NOMO-1 treated with dmso at 0.1 percent for 144 hours (cell line): ENCODE results near the gene COL1A1.
A peak's percentile ranks its signal among the peaks of the same experiment; 100 is the strongest.

ENCODE experiments used
- DNase-seq: peaks from one replicate; lab custom pipeline; 2025; ENCODE audit not compliant: unreplicated experiment; lab: John Stamatoyannopoulos, UW

The COL1A1 gene

GRCh38 chr17:50173335-50173941, 28.0 kb downstream of the COL1A1 start:
- no peak for DNase-seq

DNA sequence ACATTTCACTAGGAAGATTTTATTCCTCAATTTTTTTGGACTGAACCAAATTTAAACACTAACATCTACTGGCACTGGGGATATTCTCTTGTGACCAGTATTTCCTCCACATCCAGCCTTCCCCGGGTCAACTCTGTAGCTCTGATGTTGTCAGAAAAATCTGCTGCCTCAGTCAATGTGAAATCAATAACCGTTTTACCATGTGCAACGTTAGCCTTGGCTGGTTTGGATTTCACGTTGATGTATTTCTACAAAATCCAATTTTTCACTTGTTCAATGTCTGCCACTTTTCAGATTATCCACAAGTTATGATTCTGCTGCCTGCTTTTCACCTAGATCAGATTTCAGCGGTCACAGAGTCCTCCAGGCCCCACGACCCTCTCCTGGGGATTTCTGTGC, 28.5 kb downstream of the COL1A1 start:
- DNase-seq = no peak

DNA sequence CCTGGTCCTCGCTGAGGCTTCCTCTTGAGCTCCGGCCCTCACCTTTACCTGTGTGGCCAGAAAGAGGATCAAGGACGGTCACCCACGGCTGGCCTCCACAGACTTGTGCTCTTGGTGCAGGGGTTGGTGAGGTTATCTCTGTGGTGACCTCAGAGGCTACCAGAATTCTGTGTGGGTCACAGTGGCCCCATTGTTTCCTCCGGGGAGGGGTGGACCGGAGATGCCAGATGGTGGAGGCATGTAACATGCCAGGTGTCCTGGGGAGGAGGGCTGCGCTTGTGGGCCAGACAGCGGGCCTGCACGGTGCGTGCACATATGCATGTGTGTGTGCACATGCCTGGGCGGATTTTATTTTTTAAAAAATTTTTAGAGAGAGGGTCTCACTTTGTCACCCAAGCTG, 29.3 kb downstream of the COL1A1 start:
- no peak for DNase-seq

DNA sequence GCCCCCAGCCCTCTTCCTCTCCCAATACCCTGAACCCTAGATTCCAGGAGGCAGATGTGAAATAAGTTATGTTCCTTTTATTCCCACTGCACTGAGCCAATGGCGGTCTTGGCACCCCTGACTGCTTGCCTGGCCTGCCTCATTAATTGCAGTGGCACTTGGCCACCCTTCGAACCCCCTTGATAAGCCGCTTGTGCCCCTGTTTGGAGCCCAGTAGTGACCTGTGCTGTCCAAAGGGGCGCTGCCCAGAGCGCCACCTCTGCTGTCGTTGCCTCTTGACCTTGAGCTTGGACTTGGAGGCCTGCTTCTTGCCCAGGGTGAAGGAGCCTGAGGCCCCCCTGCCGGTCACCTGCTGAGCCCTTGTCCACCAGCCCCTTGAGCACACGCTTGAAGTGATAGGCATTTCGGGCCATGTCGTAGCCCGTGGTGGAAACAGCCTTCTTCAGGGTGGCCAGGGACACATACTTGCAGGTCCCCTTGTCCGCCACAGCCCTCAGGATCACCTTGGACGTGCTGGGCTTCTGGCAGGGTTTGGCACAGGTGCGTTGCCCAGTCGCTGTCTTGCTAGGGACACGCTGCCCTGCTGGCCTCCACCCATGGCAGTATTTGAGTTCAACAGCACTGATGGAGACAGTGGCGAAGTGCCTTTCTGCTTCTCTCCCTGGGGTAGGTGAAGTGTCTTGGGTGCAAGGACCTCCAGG, 29.9 kb downstream of the COL1A1 start:
- no peak for DNase-seq

DNA sequence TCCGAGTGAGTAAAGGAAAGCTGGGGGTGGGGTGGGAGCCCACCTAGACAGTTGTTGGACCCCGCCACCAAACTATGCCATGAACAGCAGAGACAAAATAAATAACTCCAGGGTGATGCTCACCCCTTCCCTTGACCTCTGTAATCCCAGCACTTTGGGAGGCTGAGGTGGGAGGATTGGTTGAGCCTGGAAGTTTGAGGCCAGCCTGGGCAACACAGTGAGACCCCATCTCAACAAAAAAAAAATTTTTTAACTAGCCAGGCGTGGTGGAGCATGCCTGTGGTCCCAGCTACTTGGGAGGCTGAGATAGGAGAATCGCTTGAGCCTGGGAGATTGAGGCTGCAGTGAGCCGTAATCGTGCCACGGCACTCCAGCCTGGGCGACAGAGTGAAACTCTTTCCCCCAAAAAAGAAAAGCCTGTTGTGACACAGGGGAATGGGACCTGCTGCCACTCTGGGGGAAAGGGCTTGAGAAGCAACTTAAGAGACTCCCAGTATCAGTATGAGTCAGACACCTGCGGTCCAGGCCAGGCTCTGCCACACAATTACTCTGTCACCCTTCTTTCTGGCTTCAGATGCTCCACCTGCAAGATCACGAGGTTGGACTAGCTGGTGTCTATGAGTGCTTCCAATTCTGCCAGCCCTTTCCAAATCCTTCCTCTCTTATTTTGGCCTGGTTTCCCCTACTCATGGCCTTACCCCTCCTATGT, 30.6 kb downstream of the COL1A1 start:
- DNase-seq = no peak

- no peak for DNase-seq
These were observed 31.5 kb downstream of the COL1A1 start for GRCh38 chr17:50169881-50170459.

DNA sequence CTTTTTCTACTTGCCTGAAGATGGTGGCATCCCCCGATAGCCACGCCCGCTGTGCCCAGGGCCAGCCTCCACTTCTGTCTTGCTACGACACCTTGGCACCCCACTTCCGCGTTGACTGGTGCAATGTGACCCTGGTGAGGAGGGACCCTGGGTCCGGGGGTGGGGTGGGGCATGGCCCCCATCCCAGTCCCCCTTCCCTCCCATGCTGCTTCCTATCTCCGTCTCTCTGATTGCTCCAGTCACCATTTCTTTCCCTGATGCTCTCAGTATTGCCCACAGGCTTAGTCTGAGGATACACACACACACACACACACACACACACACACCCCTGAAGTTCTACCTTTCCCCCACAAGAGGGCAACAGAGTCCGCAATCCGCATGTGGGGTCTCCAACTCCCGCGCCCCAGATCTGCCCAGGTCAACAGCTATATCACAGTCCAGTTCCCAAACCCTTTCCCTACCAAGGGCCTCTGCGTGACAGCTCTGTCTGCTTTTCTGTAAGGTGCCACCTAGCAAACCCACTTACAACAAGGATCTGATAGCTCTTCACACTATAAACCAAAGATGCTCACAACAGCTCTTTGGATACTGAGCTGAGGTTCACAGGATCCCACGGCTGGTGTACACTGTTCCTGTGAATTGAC, 32.2 kb downstream of the COL1A1 start:
- DNase-seq = peak; percentile 60

DNA sequence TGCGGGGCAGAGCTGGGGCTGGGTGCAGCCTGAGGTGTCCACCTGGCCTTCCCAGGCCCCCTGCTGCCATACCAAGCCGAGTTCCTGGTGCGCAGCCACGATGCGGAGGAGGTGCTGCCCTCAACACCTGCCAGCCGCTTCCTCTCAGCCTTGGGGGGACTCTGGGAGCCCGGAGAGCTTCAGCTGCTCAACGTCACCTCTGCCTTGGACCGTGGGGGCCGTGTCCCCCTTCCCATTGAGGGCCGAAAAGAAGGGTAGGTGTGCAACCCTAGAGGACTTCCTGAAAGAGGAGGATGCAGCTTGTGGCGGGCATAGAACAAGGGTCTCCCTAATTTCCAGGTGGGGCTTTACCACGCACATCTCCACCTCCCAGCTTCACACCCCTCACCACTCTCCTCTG, 33.1 kb downstream of the COL1A1 start:
- no peak for DNase-seq

DNA sequence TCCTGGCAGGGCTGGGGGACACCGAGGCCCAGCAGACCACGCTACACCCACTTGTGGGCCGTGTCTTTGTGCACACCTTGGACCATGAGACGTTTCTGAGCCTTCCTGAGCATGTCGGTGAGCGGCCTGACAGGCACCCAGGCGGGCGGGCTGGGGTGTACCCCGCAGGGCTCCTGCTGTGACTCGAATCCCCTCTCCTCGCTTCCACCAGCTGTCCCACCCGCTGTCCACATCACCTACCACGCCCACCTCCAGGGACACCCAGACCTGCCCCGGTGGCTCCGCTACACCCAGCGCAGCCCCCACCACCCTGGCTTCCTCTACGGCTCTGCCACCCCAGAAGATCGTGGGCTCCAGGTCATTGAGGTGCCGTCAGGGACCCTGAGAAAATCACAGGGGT, 34.1 kb downstream of the COL1A1 start:
- no peak for DNase-seq

GRCh38 chr17:50166518-50167181, 34.8 kb downstream of the COL1A1 start:
- DNase-seq = no peak

- no peak for DNase-seq
These were observed 35.4 kb downstream of the COL1A1 start, which contains the start of gene SGCA for GRCh38 chr17:50165867-50166517. Gene SGCA (plus strand): TSS chr17:50166005. CDS start chr17:50166041, 36 bp downstream.

DNA sequence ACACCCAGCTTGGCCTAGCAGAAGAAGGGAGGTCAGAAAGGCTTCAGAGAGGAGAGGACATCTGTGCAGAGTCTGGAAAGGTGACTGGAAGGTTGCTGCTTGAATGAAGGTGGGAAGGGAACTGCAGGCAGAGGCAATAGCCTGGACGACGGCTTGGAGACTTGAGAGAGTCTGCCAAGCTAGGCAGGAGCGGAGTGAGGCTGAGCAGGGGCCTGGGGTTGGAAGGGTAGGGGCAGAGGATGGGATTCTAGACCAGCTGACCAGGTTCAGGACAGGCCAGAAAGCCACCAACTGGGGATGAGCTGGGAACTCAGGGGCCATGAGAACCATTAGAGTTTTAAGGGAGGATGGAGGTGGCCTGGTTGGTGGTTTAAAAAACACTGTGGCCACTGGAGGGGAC, 36.0 kb downstream of the COL1A1 start:
- DNase-seq = no peak

GRCh38 chr17:50165066-50165465, 36.4 kb downstream of the COL1A1 start:
- no peak for DNase-seq

GRCh38 chr17:50164697-50164988, 36.8 kb downstream of the COL1A1 start:
- DNase-seq = no peak

DNA sequence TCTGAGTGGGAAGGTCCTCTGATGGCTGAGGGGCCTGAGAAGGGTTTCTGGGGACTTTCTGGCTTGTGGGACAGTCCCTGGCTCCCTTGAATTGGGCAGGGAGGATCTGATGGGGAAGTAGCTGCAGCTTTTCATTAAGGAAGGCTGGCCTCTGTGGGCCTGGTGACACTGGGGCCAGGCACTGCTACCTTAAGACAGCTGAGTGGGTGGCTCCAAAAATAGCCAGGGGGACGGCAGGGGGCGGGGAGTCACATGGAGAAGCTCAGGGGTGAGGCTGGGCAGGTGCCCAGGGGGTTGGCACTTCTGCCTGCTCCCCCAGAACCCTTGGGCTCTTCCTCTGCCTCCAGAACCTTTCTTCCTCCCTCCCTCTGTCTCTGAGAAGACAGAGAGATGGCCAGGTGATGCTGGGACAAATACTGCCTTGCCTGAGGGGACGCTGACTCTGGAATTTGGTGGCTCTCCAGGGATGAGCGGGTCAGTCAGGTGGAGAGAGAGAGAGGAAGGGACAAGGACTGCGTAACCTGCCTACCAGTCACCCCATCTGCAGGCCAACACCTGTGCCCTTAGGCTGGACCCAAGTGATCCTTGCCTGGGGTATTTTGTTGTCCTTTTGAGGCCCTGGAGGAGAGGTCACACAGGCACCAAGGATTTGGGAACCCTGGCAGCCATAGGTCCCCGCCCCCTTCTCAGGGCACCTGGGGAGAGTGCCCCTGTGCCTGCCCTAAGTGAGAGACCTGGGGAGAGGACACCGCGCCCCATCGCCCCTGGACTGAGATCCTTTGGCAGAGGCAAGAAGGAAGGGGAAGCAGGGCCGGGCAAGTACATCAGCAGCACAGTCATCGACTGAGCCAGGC, 37.4 kb downstream of the COL1A1 start:
- no peak for DNase-seq

DNA sequence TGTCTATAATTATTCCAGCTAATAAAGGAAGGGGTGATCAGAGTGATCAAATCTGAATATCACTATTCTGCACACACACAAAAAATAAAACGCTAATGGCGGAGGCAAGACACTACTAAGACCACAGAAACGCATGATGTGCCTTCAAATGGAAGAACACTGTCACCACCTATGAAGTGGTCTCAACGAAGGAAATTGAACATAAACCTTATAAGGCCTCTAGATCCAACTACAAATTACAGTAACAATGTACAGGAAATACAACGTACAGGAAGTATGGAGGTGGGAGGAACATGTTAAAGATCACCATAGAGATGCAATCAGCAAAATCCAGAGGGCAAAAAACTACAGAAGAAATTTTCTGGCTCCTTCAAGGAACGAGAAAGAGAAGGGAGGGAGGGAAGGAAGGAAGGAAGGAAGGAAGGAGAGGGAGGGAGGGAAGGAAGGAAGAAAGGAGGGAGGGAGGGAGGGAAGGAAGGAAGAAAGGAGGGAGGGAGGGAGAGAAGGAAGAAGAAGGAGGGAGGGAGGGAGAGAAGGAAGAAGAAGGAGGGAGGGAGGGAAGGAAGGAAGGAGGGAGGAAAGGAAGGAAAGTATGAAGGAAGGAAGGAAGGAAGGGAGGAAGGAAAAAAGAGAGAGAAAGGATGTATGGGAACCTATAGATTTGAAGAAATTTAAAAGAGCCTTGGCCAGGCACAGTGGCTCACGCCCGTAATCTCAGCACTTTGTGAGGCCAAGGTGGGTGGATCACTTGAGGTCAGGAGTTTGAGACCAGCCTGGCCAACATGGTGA, 38.8 kb downstream of the COL1A1 start:
- DNase-seq = no peak

DNA sequence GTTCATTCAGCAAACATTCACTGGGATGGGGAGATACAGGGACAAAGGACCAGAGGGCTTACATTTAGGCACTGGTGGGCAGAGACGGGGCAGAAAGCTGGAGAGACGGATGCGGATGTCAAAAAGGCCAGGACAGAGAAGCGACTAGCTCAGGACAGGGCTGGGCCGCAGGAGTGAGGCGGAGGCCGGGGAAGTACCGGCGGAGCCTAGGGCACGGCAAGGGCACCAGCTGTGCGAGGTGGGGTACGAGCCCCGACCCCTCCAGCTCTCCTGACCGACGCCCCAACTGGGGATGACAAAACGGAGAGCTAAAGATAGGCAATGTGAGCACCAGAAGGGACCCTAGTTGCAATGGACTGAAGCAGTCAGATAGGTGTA, 39.5 kb downstream of the COL1A1 start:
- DNase-seq = no peak

DNA sequence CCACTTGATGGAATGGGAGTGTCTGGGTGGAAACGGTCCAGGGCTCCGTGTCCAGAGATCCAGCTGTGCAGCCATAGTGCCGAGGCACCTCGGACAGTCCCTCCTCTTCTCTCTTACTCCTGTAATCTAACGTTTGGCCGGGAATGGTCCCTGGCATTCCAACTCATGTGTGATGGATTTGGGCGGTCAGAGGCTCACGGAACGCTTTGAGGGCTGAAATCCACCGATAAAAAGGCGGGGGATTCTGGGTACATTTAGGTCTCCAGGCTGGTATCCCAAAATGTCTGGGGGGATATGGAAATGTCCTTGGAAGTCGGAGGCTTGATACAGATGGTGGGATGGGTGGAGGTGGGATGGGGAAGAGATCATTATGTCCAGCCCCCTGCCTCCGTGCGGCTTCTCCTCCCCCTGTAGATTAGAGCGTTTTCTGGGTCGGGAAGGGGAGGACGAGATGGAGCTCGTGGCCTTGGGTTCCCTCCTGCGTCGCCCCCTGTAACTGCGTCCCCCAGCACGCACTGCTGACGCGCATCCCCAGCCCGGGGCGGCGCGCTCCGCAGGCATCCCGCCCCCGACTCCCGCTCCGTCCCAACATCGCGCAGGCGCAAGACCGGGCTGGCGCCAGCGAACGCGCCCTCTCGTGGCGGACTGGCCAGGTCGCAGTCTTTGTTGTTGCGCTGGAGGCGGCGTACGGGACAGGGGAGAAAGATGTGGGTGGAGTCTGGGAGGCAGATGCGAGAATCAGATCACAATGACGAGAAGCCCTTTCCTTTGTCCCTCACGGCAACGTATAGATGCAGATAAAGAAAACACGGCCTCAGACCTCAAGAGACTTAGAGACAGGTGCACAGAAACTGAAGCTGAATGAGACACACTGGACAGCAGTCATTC, 40.2 kb downstream of the COL1A1 start:
- peak; percentile 86 for DNase-seq
